Measurements from ENCODE around the gene C1orf105.
"Not testable (repeated sequence)": the region's sequence is repeated elsewhere in the genome, so short reads cannot be mapped to it uniquely, and the experiment has no call there.

The C1orf105 gene

GRCh38 chr1:172416496-172417035 is 3.9 kb upstream of the C1orf105 start:
- H3K4me3 ChIP-seq = no peak overlapping the region
- no peak overlapping the region for H3K27ac ChIP-seq

DNA sequence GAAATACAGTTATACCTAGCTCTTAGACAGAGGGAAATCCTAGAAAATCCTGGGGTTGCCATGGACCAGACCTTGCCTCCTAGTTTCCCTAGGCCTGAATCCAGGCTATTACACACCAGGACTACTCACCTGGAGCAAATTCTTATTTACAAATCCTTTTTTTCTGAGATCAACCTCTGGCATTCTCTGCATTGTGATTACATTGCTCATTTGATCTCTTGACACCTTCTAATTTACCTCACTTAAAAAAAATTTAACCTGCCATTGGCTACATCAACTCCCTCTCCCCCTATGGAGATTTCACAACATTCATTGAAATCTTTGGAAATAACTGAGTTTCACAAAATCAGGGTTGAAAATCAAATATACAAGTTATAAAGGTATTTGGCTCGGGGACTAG is 2.9 kb upstream of the C1orf105 start:
- no peak overlapping the region for H3K27ac ChIP-seq
- no peak overlapping the region for H3K4me3 ChIP-seq

GRCh38 chr1:172421974-172422604 is 1.6 kb downstream of the C1orf105 start:
- no peak overlapping the region for H3K4me3 ChIP-seq
- H3K27ac ChIP-seq = no peak overlapping the region

DNA sequence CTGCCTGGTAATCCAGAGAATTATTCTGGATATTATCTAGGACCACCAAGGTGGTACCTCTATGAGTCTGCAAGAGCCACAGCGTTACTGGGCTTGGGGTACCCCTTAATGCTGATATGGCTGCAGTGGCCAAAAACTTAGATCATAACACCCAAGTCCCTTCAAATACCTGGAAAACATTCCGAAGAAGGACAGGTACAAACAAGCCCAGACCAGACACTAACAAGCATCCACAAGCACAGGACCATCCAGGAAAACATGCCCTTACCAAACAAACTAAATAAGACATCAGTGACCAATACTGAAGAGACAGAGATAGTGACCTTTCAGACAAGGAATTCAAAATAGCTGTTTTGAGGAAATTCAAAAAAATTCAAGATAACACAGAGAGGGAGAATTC is 2.9 kb downstream of the C1orf105 start:
- Histone ChIP-seq H3K4me3 (no peak overlapping the region), H3K27ac (no peak overlapping the region)

DNA sequence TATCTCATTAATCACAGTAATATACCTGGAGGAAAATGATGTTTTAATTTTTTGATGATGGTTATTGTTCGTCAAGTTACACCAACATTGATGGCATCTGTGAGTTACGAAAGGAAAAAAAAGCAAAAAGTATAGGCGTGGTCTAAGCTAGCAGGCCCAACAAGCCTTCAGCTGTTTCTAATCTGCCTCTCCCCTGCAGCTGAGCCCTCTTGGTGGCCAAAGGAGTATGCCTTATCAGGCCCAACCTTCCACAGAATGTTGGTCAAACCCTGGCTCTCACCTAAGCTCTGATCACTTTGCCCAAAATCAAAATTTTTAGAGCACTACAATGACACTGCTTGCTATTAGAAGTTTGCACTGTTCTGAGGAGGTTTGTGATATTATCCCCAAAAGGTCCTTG is 4.9 kb downstream of the C1orf105 start:
- H3K27ac ChIP-seq = no peak overlapping the region
- H3K4me3 ChIP-seq = no peak overlapping the region

DNA sequence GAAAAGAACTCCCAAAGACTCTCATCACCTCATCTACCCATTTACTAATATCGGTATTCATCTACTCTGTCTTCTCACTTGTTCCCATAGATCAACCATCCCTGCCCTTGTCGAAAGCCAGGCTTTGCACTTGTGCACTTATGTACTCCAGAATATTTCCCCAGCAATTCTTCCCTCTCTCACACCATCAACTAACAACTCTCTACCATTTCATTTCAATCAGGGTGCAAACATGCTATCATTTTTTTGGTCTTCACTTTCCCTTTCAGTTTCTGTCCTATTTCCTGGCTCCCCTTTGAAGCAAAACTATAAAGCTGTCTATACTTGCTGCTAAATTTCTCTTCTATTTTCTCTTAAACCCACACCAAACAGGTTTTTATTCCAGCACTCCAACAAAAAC is 6.7 kb downstream of the C1orf105 start:
- no peak overlapping the region for H3K4me3 ChIP-seq
- H3K27ac ChIP-seq = no peak overlapping the region

GRCh38 chr1:172429331-172430127 is 9.0 kb downstream of the C1orf105 start:
- no peak overlapping the region for H3K4me3 ChIP-seq
- H3K27ac ChIP-seq = no peak overlapping the region

DNA sequence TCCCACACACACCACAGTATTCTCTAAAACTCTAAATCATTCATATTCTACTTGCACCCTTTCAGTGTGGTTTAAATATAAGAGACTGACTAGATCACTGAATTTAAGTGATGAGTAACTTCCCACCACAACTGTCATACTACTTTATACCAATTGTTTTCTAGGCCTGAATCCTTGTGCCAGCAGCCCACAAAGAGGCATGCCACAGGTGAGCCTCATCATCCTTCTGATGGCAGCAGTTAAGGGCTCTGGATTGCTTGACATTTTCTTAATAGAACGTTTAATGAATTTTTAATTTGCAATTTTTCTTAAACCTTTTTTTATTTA is 9.6 kb downstream of the C1orf105 start:
- H3K4me3 ChIP-seq = no peak overlapping the region
- peak overlapping the region in 1 of 21 experiments; percentile 19 for H3K27ac ChIP-seq

GRCh38 chr1:172431204-172431603 is 10.7 kb downstream of the C1orf105 start:
- H3K27ac ChIP-seq = peak overlapping the region in 6 of 21 experiments; percentile 8 to 80 (median 62)
- H3K4me3 ChIP-seq = no peak overlapping the region

DNA sequence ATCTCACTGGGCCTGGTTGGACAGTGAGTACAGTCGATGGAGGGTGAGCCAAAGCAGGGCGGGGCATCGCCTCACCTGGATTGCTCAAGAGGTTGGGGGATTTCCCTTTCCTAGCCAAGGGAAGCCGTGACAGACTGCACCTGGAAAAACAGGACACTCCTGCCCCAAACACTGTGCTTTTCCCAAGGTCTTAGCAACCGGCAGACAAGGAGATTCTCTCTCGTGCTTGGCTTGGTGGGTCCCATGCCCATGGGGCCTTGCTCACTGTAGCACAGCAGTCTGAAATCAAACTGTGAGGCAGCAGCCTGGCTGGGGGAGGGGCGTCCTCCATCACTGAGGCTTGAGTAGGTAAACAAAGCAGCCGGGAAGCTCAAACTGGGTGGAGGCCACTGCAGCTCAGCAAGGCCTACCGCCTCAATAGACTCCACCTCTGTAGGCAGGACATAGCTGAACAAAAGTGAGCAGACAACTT is 11.3 kb downstream of the C1orf105 start:
- H3K27ac ChIP-seq = peak overlapping the region in 18 of 21 experiments; percentile 10 to 83 (median 69)
- H3K4me3 ChIP-seq = no peak overlapping the region

GRCh38 chr1:172437183-172437582 is 16.7 kb downstream of the C1orf105 start:
- H3K4me3 ChIP-seq, H3K27ac ChIP-seq: not testable (repeated sequence)

- H3K4me3 ChIP-seq = no peak overlapping the region
Observed at GRCh38 chr1:172442404-172442803, 21.9 kb downstream of the C1orf105 start.

GRCh38 chr1:172442843-172443565 is 22.5 kb downstream of the C1orf105 start:
- H3K4me3 ChIP-seq = peak overlapping the region; percentile 74 to 87 (median 83)
- peak overlapping the region in 20 of 21 experiments; percentile 82 to 99 (median 93) for H3K27ac ChIP-seq

More at GRCh38 chr1:172442404-172442803, 21.9 kb downstream of the C1orf105 start:
- peak overlapping the region in 1 of 21 experiments; percentile 95 for H3K27ac ChIP-seq

- H3K4me3 ChIP-seq = peak within 1 kb of the TSS; percentile 74 to 87 (median 83)
- H3K27ac ChIP-seq = peak within 1 kb of the TSS; percentile 61 to 99 (median 93)
Observed at GRCh38 chr1:172443666-172444453, 23.4 kb downstream of the C1orf105 start, which contains the start of gene PIGC. PIGC (minus strand) TSS chr1:172444069; CDS start chr1:172442622, 1,447 bp downstream.

DNA sequence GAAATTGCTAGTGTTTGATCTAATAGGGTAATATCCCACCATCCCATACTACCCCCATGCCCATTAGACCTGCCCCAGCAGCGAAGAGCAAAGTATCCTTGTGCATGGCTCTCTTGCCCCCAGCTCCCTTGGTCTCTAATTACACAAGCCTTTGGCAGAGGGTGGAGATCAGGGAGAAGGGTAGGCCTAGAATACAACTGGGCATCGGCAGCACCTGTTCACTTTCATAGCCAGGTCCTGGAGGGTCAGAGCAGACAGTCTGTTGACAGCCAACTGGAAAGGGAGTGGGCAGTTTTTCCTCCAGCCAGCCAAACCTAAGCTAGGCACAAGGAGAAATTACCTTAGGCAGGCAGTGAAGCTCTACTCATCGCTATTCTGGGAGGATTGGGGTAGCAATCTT is 26.1 kb downstream of the C1orf105 start:
- Histone ChIP-seq H3K4me3 (no peak overlapping the region), H3K27ac (peak overlapping the region in 1 of 21 experiments; percentile 5)

DNA sequence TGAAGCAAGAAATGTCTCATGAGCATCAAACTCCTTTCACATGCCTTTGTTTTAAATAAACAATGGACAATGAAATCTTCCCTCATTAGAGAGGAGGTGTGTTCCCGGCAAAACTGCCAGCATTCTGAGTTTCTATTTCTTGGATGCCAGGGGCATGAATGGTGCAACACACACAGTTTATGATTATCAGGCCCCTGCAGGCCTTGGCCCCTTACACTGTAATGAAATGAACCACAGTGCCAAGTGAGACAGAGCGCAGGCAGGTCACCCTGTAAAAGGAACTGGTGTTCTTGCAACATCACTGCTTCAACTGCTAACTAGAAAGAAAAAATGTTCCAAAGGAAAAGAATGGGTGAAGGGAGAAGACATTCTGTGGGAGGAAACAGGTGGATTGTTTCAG is 27.2 kb downstream of the C1orf105 start:
- Histone ChIP-seq H3K4me3 (no peak overlapping the region), H3K27ac (peak overlapping the region in 1 of 21 experiments; percentile 25)

DNA sequence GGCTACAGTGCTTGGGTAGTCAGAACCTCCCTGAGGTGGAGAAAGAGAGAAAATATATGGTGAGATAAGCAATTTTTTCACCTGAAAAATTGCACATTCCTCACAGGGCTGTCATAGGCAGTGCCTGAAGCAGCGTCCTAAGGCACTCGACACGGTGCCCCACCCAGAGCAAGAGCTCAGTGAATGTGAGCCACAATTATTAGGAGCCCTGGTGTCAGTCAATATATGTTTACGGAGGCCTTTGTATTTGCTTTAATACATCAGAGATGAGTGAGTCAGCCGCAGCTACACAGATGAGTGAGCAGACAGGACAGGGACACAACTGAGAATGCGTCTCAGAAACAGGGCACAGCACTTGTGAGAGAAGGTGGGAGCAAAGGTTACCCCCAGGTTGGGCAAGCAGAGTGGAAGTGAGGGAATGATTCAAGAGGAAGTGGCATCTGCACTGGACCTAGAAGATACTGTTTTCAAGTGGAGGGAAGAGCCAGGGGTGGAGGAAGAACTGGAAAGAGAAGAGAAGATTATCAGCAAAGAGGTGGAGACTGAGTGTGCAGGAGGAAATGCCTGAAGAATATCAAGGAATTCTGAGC is 28.6 kb downstream of the C1orf105 start:
- Histone ChIP-seq H3K4me3 (no peak overlapping the region), H3K27ac (peak overlapping the region in 1 of 21 experiments; percentile 75)

DNA sequence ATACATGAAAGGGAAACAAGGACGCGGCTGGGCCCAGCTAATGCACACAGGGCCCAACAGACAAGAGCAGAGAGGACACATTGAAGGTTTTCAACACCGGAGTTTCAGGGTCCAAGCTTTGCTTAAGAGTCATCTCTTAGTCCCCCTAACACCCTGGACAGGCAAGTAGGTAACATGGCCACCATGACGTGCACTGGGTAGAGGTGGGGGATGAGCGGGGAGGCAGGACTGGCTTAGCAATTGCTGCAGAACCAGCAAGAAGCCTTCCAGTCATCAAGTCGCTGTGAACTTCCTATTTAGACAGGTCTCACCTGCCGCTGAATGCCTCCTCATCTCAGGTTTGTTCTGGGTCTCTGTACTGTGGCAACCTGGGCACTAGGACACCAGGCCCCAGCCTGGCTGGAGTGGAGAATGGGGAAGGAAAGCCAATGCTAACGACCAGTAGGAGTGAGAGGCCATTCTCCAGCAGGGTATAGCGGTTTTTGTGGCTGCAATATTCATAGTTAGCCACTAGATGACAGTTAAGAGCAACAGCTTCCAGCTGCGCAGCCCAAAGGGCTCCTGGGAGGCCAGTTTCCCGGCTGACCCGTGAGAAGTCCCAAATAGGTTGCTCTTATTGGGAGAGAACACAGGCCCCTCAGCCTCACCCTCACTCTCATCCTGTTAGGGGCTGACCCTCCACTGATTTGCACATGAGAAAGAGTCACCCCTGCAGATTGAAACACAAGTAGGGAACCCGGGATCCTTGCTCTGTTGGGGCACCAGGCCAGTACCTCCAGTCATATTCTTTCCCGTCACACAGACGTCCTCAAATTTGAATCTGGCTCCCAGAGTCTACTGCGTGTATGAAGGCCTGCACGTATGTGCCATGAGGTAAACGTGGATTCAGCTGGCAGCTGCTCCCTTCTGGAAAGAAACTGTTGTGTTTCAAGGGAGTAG is 29.4 kb downstream of the C1orf105 start:
- Histone ChIP-seq H3K27ac (peak overlapping the region in 6 of 21 experiments; percentile 14 to 75 (median 33)), H3K4me3 (peak overlapping the region in 1 of 7 experiments; percentile 1)

Data from skin epidermis (tissue), 12 donors.